Measurements from ENCODE around the gene CA10.

CA10 gene

DNA sequence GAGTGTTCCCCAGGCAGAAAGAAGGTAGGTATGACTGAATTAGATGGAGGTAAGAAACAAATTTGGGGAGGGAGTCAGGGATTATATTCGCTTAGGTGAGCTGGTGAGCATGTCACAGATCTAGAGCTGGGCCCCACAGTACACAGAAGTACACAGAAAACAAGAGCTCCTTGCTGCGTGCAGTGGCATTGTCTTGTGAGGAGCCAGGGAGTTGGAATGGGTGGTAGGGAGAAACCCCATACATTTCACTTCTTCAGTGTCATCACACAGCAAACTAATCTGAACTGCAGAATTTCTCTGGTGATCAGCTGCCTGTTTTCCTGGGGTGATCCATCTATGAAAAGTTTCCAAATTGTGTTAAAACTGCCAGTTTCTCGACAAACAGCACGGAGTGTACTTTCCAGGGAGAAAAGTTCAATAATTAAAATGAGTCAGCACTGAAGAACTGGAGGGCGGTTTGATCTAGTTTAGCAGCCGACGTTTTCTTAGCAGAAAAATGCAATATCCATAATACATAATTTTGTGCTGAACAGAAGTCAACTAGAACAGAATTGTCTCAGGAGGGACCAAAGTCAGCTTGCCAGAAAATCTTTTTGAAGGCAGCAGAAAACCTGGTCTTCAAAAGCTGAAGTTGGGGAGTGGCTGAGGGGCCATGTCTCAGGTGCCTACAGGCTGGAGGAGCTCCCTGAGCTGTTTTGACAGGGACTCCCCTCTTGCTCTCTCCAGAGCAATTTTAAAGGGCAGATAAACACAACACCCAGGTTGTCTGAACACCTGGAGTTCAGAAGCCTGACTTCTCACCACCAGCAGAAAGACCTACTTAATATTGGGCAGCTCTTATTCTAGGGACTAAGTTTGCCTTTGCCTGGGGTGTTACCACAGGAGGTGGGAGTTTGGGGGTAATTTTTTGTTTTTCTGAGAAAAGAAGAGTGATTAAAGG is 448.6 kb downstream of the CA10 start:
- Histone ChIP-seq H3K9me3 (ENCODE audit: control insufficient read depth, insufficient read depth, low read depth, low read length) (no peaks in the 10 kb centered on the region), H3K27me3 (ENCODE audit: control insufficient read depth, insufficient read depth, low read length) (no peaks in the 10 kb centered on the region), H3K4me3 (ENCODE audit: low read depth, low read length) (no peak overlapping the region), H3K36me3 (ENCODE audit: control insufficient read depth, insufficient read depth, low read length) (no peaks in the 10 kb centered on the region), H3K4me1 (ENCODE audit: control insufficient read depth, insufficient read depth, low read length) (no peaks in the 10 kb centered on the region; the same call in 1 of the 2 replicates), H3K9ac (ENCODE audit: low read length) (no peak overlapping the region), H3K27ac (ENCODE audit: low read depth, low read length) (no peak overlapping the region)

DNA sequence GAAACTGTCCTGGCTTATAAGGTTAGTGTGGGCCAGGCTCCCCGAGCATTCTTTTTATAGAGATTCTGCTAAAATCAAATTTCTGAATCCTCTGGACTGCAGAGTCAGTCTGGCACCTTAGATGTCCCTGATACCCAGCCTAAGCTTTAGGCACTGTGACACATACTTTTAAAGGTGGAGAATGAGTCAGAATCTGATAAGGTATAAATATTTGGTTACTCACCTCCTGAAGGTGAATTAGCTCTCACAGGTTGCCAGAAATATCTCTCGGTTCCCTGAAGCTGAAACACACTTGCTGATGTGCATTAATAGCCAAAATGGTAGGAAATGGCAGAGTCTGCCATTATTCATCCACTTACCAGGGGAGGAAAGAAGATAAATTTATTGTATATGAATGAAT is 451.3 kb downstream of the CA10 start:
- H3K27me3 ChIP-seq (ENCODE audit: control insufficient read depth, insufficient read depth, low read length): no peaks in the 10 kb centered on the region
- H3K9me3 ChIP-seq (ENCODE audit: control insufficient read depth, insufficient read depth, low read depth, low read length): no peaks in the 10 kb centered on the region
- no peaks in the 10 kb centered on the region; the same call in 1 of the 2 replicates for H3K4me1 ChIP-seq (ENCODE audit: control insufficient read depth, insufficient read depth, low read length)
- H3K27ac ChIP-seq (ENCODE audit: low read depth, low read length): no peak overlapping the region
- no peaks in the 10 kb centered on the region for H3K36me3 ChIP-seq (ENCODE audit: control insufficient read depth, insufficient read depth, low read length)
- H3K9ac ChIP-seq (ENCODE audit: low read length): no peak overlapping the region
- H3K4me3 ChIP-seq (ENCODE audit: low read depth, low read length): no peak overlapping the region

DNA sequence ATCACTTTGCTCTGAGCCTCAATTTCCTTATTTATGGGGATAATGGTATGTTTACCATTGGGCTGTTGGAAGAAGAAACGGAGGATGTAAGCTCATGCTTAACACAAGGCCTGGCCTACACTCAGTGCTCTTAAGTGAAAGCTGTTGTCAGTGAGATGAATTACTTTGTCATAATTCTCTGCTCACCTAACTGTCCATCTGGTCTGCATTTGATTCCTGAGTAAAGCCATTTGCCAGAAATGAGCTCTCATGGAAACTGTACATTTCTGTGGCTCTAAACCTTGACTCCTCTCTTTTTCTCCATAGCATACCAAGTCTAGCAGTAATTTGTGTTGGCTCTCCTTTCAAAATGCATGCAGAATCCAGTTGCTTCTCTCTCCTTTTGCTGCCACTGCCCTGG is 452.4 kb downstream of the CA10 start:
- no peaks in the 10 kb centered on the region; the same call in 1 of the 2 replicates for H3K4me1 ChIP-seq (ENCODE audit: control insufficient read depth, insufficient read depth, low read length)
- H3K27me3 ChIP-seq (ENCODE audit: control insufficient read depth, insufficient read depth, low read length): no peaks in the 10 kb centered on the region
- no peak overlapping the region for H3K4me3 ChIP-seq (ENCODE audit: low read depth, low read length)
- no peak overlapping the region for H3K27ac ChIP-seq (ENCODE audit: low read depth, low read length)
- no peak overlapping the region for H3K9ac ChIP-seq (ENCODE audit: low read length)
- H3K36me3 ChIP-seq (ENCODE audit: control insufficient read depth, insufficient read depth, low read length): no peaks in the 10 kb centered on the region
- H3K9me3 ChIP-seq (ENCODE audit: control insufficient read depth, insufficient read depth, low read depth, low read length): no peaks in the 10 kb centered on the region

DNA sequence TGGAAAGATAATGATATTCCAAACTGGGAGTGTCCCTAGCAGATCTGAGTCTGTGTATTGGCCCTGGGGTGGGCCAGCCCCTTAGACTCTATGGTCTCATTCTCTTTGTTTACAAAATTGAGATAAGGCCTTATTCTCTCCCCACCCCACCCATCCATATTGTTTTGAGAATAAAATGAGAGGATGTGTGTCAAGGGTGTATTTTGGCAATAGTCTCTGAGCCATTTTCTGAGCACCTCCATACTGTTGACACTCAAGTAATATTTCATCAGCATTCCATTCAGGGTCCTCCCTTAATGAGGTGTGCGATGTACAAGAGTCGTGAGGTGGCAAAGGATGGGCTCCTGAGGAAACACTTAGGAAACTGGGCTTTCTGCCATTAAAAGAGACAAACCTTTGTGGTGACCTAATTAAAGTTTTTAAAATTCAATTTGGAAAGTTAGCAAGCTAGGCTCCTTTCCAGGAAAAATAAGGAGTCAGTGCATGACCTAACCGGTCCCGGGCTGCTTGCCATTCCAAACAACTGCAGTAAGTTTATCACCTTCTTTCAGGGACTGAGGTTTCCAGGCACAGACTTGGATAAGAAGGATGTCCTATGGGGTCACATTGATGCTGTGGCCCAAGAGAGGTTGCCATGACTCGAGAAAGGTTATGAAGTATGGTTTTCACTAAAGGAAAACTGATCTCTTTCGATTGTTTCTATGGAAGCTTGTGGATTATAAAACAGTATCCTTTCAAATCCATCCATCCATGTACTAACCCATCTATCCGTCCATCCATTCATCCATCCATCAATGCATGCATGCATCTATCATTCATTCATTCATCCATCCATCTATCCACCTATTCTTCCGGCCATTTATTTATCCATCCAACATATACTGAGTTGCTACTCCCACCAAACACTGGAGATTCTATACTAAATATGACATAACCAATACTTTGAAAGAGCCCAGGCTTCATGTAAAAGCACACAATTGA is 454.9 kb downstream of the CA10 start:
- Histone ChIP-seq H3K36me3 (ENCODE audit: control insufficient read depth, insufficient read depth, low read length) (no peaks in the 10 kb centered on the region), H3K27me3 (ENCODE audit: control insufficient read depth, insufficient read depth, low read length) (no peaks in the 10 kb centered on the region), H3K9me3 (ENCODE audit: control insufficient read depth, insufficient read depth, low read depth, low read length) (no peaks in the 10 kb centered on the region), H3K4me3 (ENCODE audit: low read depth, low read length) (no peak overlapping the region), H3K9ac (ENCODE audit: low read length) (no peak overlapping the region), H3K4me1 (ENCODE audit: control insufficient read depth, insufficient read depth, low read length) (no peaks in the 10 kb centered on the region), H3K27ac (ENCODE audit: low read depth, low read length) (no peak overlapping the region)

DNA sequence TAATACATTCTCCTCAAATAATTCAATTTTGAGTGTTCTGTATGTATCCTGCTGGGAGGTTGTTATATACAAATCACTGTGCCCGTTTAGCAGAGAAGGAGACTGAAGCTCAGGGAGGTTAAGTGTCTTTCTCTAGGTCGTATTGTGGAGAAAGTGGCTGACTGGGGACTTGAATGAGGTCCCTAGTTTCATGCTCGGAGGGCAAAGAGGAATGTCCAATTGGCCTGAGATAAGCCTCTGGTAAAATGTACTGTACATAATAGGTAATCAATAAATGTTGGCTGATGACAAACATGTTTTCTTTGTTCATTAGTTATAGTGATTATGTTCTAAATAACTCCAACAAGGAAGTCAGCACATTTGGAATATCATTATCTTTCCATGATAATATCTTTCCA is 455.6 kb downstream of the CA10 start:
- Histone ChIP-seq H3K4me1 (ENCODE audit: control insufficient read depth, insufficient read depth, low read length) (no peaks in the 10 kb centered on the region), H3K27ac (ENCODE audit: low read depth, low read length) (no peak overlapping the region), H3K9ac (ENCODE audit: low read length) (no peak overlapping the region), H3K9me3 (ENCODE audit: control insufficient read depth, insufficient read depth, low read depth, low read length) (no peaks in the 10 kb centered on the region), H3K27me3 (ENCODE audit: control insufficient read depth, insufficient read depth, low read length) (no peaks in the 10 kb centered on the region), H3K4me3 (ENCODE audit: low read depth, low read length) (no peak overlapping the region), H3K36me3 (ENCODE audit: control insufficient read depth, insufficient read depth, low read length) (no peaks in the 10 kb centered on the region)

DNA sequence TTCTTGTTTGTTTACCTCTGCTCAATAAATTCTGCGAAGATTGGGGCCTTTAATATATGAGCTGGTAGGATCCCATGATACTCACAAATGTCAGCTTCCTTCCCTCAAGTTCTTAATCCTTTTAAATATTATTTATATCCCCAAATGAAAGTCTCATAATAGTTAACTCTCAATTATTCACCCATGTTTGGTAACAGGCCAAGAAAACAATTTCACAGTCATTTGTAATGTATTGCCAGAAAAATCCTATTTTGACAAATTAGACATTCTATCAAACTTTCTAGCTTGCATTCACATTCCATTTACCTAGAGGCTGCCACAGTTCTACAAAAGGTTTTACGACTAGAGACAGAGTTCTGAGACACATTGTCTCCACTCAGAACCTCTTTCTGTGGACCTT is 457.0 kb downstream of the CA10 start:
- Histone ChIP-seq H3K4me1 (ENCODE audit: control insufficient read depth, insufficient read depth, low read length) (no peaks in the 10 kb centered on the region), H3K9ac (ENCODE audit: low read length) (no peak overlapping the region), H3K36me3 (ENCODE audit: control insufficient read depth, insufficient read depth, low read length) (no peaks in the 10 kb centered on the region), H3K27ac (ENCODE audit: low read depth, low read length) (no peak overlapping the region), H3K9me3 (ENCODE audit: control insufficient read depth, insufficient read depth, low read depth, low read length) (no peaks in the 10 kb centered on the region), H3K27me3 (ENCODE audit: control insufficient read depth, insufficient read depth, low read length) (no peaks in the 10 kb centered on the region), H3K4me3 (ENCODE audit: low read depth, low read length) (no peak overlapping the region)

DNA sequence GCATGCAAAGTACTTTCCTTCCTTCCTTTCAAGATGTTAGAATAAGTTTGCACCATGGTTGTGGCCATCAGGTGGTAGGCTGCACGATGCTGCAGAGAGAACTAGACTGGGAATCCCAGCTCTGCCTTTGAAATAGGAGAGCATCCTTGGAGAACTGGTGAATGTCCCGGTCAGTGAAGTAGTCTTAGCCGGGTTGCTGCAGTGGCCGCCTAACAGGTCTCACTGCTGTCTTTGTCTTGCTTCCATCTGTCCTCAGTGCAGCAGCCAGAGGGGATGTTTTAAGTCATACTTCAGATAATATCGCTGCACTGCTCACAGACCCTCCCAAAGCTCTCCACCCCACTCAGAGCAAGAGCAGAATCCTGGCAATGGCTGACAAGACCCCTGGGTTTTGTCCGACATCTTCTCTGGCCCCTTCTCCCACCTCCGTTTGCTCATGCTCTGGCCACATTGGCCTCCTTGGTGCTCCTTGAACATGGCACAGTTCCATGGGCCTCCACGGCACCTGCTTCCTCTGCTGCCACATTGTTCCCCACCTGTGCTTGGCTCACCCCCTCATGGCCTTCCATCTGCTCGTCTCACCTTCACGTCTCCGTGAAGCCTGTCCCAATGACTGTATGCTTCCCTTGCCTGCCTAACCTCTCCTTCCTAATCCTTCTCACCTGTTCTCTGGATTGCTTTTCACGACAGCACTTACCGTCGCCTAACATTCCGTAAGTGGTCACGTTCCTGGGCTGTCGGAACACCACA is 458.3 kb downstream of the CA10 start:
- Histone ChIP-seq H3K4me1 (ENCODE audit: control insufficient read depth, insufficient read depth, low read length) (no peaks in the 10 kb centered on the region), H3K4me3 (ENCODE audit: low read depth, low read length) (no peak overlapping the region), H3K27me3 (ENCODE audit: control insufficient read depth, insufficient read depth, low read length) (no peaks in the 10 kb centered on the region), H3K9me3 (ENCODE audit: control insufficient read depth, insufficient read depth, low read depth, low read length) (no peaks in the 10 kb centered on the region), H3K36me3 (ENCODE audit: control insufficient read depth, insufficient read depth, low read length) (no peaks in the 10 kb centered on the region), H3K9ac (ENCODE audit: low read length) (no peak overlapping the region), H3K27ac (ENCODE audit: low read depth, low read length) (no peak overlapping the region)

DNA sequence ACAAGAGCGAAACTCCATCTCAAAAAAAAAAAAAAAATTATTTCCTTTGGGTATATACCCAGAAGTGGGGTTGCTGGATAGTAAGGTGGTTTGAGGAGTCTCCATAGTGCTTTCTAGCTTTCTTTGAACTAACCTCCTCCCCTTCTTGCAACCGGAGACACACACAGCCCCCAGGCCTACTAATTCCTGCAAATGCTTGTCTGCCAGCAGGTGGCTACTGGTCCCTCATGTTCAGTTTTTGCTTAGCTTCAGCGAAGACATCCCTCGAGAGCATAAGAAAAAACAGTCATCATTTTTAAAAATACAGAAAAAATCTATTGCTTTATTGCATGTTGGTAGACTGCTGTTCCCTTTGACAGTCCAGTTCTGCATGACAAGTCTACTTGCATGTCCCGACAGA is 459.2 kb downstream of the CA10 start:
- no peak overlapping the region for H3K27ac ChIP-seq (ENCODE audit: low read depth, low read length)
- no peaks in the 10 kb centered on the region for H3K36me3 ChIP-seq (ENCODE audit: control insufficient read depth, insufficient read depth, low read length)
- no peaks in the 10 kb centered on the region for H3K27me3 ChIP-seq (ENCODE audit: control insufficient read depth, insufficient read depth, low read length)
- H3K4me1 ChIP-seq (ENCODE audit: control insufficient read depth, insufficient read depth, low read length): no peaks in the 10 kb centered on the region
- no peaks in the 10 kb centered on the region for H3K9me3 ChIP-seq (ENCODE audit: control insufficient read depth, insufficient read depth, low read depth, low read length)
- no peak overlapping the region for H3K4me3 ChIP-seq (ENCODE audit: low read depth, low read length)
- H3K9ac ChIP-seq (ENCODE audit: low read length): no peak overlapping the region

DNA sequence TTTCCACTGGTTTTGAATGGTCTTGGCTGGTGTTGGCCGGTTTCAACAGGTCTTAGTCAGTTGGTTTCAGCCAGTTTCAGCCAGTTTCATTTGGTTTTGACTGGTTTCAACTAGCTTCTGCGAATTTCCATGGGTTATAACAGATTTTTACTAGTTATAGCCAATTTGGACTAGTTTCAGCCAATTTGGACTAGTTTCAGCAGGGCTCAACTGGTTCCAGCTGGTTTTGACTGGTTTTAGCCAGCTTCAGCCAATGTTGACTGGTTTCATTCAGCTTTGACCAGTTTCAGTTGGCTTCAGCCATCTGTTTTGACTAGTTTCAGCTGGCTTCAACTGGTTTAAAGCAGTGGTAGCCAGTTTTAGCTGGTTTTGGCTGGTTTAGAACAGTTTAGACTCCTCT is 465.6 kb downstream of the CA10 start:
- no peaks in the 10 kb centered on the region for H3K4me1 ChIP-seq (ENCODE audit: control insufficient read depth, insufficient read depth, low read length)
- no peaks in the 10 kb centered on the region for H3K9me3 ChIP-seq (ENCODE audit: control insufficient read depth, insufficient read depth, low read depth, low read length)
- no peaks in the 10 kb centered on the region for H3K36me3 ChIP-seq (ENCODE audit: control insufficient read depth, insufficient read depth, low read length)
- H3K9ac ChIP-seq (ENCODE audit: low read length): no peak overlapping the region
- H3K27ac ChIP-seq (ENCODE audit: low read depth, low read length): no peak overlapping the region
- H3K27me3 ChIP-seq (ENCODE audit: control insufficient read depth, insufficient read depth, low read length): no peaks in the 10 kb centered on the region
- no peak overlapping the region for H3K4me3 ChIP-seq (ENCODE audit: low read depth, low read length)

DNA sequence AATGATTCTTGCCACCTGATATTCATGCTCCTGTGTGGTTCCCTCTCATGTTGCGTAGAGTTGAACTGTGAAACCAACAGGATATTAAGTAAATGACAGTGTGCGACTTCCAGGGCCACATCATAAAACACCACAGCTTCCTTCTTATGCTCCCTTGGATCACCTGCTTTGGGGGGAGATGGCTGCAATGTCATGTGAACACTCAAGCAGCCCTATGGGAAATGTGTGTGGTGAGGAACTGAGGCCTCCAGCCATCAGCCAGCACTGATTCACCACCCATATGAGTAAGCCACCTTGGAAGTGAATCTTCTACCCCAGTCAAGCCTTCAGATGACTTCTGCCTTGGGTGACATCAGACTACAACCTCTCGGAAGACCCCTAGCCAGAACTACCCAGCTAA is 470.6 kb downstream of the CA10 start:
- Histone ChIP-seq H3K4me3 (ENCODE audit: low read depth, low read length) (no peak overlapping the region), H3K9me3 (ENCODE audit: control insufficient read depth, insufficient read depth, low read depth, low read length) (no peaks in the 10 kb centered on the region), H3K27me3 (ENCODE audit: control insufficient read depth, insufficient read depth, low read length) (no peaks in the 10 kb centered on the region), H3K4me1 (ENCODE audit: control insufficient read depth, insufficient read depth, low read length) (peaks cover 6% of the 10 kb centered on the region; the same call in 1 of the 2 replicates), H3K36me3 (ENCODE audit: control insufficient read depth, insufficient read depth, low read length) (no peaks in the 10 kb centered on the region), H3K9ac (ENCODE audit: low read length) (no peak overlapping the region), H3K27ac (ENCODE audit: low read depth, low read length) (no peak overlapping the region)

All from HUES6 (cell line).